Adipose tissue (tissue), 3 donors: ENCODE data around the gene PTPN6. TPM values are rescaled to one million over a fixed set of nuclear protein-coding genes. Genes with fewer than 3 reads are reported as not detected.
"Not testable (repeated sequence)": the region's sequence is repeated elsewhere in the genome, so short reads cannot be mapped to it uniquely, and the experiment has no call there.

Experiments
- H3K27ac ChIP-seq: one replicate; pipeline ENCODE4 v1.5.1; 2013; ENCODE audit warnings: low read depth, low read length
- WGBS, 3 donors: extraction: QIAGEN DNeasy Blood & Tissue Kit; methylation state at CpG; one replicate each; pipeline ENCODE4 v1.1.7; 2013; 5-methylcytosine and 5-hydroxymethylcytosine counted together
- polyA plus RNA-seq, 3 donors: library from polyadenylated mRNA; stranded (reverse); fragments of 200-250 nt; gene quantifications; one replicate each; pipeline ENCODE4 v1.2.3, GENCODE V29; 2013
- donor health status: healthy with polysubstance abuse.
- donor health status: Bipolar disorder and iron deficiency.
- donor health status: healthy.

Gene PTPN6
- 10 to 100 TPM; 18.8 to 44.0 (median 24.2) TPM for polyA plus RNA-seq

DNA sequence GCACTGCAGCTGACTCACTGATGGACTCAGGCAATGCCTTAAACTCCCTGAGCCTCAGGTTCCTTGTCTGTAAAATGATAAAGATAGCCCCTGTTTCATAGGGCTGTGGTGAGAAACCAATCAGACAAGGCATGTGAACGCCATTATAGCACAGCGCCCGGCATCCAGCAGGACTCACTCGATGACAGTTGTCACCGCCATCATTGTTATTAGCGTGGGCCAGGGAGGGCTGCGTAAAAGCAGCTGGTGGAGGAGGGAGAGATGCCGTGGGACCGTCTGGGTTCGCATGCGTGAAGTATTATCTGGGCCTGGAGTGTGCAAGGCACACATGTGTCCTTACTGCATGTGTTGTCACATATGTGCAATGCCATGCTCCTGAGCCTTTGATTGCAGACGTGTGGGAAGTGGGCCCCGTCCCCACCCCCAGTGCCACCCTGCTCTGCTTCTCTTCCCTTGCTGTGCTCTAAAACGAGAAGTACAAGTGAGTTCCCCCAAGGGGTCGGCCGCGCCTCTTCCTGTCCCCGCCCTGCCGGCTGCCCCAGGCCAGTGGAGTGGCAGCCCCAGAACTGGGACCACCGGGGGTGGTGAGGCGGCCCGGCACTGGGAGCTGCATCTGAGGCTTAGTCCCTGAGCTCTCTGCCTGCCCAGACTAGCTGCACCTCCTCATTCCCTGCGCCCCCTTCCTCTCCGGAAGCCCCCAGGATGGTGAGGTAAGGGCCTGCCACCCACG, at the start of gene PTPN6:
PTPN6 (plus strand) TSS at position 546 of the 730 bp plus-strand sequence; CDS start at position 703, 157 bp downstream.
- no peak within 1 kb of the TSS for H3K27ac ChIP-seq
- 51 to 85% (median 51%) methylated on average over 24 to 25 of the region's 25 CpGs for WGBS, 3 donors

DNA sequence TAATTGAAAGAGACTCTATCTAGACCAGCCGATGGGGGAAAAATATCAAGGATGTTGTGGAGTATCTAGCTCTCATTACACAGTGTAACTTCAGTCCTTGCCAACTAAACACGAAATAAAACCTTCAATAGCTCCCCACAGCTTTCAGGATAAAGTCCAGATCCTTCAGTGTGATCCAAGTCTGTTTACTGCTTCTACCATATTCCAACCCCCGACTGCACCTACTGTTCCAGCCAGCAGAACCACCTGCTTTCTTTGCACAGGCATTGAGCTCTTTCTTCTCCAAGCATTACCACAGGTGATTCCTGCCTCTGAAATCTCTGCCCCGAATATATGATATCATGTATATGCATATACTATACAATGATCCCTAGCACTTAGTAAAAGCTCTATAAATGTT, 48.7 kb upstream of the PTPN6 start:
- no peak overlapping the region for H3K27ac ChIP-seq
- 74 to 82% (median 81%) methylated on average over 4 of the region's 4 CpGs for WGBS, 3 donors

DNA sequence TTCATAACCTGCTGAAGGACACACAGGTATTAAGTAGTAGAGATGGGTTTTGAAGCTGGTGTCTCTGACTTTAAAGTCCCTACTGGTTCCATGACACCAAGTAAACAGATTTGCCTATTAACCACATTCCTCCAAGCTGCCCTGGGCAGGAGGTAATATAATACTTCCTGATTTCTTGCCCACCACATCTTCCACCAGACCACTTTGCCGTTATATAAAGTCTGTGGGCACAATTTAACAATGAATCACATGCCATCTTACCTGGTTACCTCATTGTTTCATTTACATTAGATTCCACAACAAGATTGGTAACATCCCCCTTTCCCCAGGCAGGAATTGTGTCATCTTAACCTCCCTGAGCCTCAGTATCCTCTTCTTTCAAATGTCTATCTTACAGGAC, 47.4 kb upstream of the PTPN6 start:
- H3K27ac ChIP-seq, result no peak overlapping the region

DNA sequence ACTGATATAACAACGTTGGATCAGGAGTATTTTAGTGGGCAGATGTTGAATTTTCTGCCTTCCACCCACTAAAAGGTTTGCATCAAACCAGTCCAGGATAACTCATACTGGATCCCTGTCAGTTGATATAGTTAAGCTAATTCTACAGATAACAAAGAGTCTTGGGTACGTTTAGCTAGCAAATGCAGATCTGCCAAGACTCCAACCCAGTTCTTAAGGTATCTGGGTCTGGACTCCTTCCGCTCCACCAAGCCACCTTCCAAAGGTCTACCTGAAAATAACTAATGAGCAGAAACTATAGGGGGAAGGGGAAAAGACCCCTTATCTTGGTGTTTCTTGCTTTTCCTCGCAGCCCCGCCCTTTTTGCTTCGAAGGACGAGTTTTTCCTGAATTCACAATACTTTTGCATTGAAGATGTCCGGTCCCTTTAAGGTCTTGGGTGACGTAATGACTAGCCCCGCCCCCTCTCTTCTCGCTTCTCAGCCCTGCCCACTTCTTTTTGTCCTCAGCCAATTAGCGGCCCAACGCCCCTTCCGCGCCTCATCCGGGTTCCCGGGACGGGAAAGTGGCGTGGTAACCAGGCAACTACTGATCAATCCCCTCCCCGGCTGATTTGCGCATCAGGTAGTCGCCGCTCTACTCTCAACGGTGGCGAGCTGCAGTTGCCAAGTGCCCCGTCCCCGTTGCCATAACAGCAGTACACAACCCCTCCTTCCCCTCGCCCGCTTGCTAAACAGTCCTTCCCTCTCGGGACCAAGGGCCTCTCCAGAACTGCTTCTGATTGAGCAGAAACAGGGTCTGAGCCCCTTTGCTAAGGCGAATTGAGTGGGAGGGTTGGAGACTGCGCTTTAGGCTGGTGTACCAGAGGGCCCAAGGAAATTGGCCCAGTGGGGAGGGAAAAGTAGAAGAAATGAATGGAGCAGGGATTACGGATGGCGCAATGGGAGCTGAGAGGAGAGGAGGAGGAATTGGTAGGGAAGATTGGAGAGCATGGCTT, 46.6 kb upstream of the PTPN6 start, which contains the start of gene LRRC23:
LRRC23 (plus strand) TSS at position 543 of the 997 bp plus-strand sequence. CDS start 812 bp downstream, outside the sequence.
- H3K27ac ChIP-seq, result no peak within 1 kb of the TSS

More for the DNA sequence above, 47.4 kb upstream of the PTPN6 start:
- 48 to 70% (median 49%) methylated on average over 1 of the region's 1 CpG for WGBS, 3 donors

DNA sequence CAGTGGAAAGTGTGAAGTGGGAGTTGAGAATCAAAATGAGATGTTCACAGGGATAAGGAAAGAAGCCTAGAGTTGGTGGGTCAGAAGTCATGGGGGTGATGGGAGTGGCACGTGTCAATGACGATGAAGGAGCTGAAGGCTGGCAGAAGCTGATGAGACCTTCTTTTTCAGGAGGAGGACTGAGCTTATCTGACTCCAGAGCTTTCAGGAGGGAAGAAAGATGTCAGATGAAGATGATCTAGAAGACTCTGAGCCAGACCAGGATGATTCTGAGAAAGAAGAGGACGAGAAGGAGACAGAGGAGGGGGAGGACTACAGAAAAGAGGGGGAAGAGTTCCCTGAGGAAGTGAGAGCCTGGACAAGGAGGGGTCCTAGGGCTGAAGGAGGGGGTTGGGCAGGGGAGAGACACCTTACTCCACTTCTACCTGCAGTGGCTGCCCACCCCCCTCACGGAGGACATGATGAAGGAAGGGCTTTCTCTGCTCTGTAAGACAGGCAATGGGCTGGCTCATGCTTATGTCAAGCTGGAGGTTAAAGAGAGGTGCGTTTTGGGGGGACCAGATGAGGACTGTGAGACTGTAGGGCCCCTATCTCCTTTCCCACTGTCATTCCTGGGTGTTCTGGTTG, 45.6 kb upstream of the PTPN6 start:
- 63 to 75% (median 64%) methylated on average over 5 of the region's 5 CpGs for WGBS, 3 donors
- no peak overlapping the region for H3K27ac ChIP-seq

More for the DNA sequence above, 46.6 kb upstream of the PTPN6 start, which contains the start of gene LRRC23:
- WGBS, 3 donors, result 4 to 5% (median 5%) methylated on average over 34 of the region's 34 CpGs

DNA sequence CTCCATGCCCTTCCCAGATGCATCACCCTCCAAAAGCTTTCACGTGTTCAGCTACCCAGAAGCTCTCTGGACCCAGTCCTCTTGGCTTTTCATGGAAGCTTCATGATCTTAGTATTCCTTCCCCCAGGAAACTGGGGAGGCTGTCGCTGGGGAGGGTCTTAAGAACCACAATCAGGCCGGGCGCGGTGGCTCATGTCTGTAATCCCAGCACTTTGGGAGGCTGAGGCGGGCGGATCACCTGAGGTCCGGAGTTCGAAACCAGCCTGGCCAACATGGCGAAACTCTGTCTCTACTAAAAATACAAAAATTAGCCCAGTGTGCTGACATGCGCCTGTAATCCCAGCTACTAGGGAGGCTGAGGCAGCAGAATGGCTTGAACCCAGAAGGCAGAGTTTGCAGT, 43.0 kb upstream of the PTPN6 start:
- not testable (repeated sequence) for H3K27ac ChIP-seq
- 94 to 97% (median 95%) methylated on average over 11 of the region's 11 CpGs for WGBS, 3 donors

DNA sequence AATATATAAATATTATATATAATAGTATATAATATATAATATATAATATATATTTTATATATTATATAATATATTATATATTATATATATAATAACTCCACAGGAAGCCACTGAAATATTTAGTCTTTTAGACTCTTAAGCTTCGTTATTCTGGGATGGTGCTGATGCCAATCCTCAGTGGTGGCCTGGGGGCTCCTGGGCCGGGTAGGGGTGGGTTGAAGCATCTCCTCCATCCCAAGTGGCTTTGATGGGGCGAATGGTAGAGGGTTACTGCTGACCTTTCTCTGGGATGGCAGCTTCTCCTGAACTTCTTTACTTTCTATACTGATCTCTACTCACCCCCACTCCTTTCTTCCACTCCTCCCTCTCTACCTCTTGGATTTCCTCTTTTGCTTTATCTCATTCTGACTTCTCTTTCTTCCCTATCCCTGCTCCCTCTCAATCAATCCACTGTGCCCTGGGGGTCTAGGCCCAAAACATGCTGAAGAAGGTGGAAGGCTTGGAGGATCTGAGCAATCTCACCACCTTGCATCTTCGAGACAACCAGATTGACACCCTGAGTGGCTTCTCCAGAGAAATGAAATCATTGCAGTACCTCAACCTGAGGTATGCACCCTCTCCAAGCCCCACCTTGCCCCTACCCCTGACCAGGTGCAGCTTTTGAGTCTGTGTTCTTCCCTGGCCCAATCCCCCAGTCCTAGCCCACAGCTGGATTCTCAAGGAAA, 41.6 kb upstream of the PTPN6 start:
- H3K27ac ChIP-seq, result no peak overlapping the region
- WGBS, 3 donors, result 91 to 92% (median 91%) methylated on average over 4 of the region's 4 CpGs

DNA sequence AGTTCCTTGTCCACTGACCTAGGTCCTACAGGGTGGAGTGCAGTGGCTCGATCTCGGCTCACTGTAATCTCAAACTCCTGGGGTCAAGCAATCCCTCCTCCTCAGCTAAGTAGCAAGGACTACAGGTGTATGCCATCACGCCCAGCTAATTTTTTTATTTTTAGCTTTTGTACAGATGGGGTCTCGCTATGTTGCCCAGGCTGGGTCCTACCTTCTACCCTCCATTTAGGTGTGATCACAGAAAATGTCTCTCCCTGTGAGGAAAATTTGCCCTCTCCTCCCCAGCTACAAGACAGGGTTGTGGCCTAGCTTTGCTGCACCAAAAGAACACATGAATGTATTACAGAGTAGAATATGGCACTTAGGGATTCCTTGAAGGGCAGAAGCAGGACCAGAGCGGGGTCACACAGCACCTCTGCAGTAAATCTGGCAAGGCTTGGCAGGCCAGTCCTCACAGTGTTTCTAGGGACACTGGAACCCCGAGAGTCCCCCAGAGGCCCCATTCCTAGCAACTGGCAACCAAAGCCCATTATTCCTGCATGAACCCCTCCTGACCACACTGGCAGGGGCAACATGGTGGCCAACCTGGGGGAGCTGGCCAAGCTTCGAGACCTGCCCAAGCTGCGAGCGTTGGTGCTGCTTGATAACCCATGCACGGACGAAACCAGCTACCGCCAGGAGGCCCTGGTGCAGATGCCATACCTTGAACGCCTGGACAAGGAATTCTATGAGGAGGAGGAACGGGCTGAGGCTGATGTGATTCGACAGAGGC, 38.8 kb upstream of the PTPN6 start:
- WGBS, 3 donors, result 78 to 95% (median 91%) methylated on average over 15 of the region's 15 CpGs

DNA sequence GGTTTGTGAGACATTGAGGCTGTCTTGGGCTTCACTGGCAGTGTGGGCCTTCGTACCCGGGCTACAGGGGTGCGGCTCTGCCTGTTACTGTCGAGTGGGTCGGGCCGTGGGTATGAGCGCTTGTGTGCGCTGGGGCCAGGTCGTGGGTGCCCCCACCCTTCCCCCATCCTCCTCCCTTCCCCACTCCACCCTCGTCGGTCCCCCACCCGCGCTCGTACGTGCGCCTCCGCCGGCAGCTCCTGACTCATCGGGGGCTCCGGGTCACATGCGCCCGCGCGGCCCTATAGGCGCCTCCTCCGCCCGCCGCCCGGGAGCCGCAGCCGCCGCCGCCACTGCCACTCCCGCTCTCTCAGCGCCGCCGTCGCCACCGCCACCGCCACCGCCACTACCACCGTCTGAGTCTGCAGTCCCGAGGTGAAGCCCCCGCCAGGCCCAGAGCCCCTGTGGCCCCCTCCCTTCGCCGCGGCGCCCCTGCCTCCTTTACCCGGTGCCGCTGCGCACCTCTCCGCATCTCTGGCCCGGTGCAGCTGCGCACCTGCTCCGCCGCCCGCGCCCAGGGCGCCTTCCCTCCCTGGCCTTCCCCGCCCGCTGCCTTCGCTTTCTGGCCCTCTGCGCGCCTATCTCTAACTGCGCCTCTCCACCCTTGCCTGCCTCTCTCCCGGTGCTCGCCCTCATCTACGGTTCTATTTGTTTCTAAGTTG, 36.8 kb upstream of the PTPN6 start, which contains the start of gene ENO2:
ENO2 (plus strand) TSS at position 335 of the 701 bp plus-strand sequence. CDS start 1,253 bp downstream, outside the sequence.
- 0 to 1% (median 1%) methylated on average over 49 to 68 of the region's 68 CpGs for WGBS, 3 donors
- no peak within 1 kb of the TSS for H3K27ac ChIP-seq

More for the DNA sequence above, 38.8 kb upstream of the PTPN6 start:
- H3K27ac ChIP-seq, result no peak overlapping the region

DNA sequence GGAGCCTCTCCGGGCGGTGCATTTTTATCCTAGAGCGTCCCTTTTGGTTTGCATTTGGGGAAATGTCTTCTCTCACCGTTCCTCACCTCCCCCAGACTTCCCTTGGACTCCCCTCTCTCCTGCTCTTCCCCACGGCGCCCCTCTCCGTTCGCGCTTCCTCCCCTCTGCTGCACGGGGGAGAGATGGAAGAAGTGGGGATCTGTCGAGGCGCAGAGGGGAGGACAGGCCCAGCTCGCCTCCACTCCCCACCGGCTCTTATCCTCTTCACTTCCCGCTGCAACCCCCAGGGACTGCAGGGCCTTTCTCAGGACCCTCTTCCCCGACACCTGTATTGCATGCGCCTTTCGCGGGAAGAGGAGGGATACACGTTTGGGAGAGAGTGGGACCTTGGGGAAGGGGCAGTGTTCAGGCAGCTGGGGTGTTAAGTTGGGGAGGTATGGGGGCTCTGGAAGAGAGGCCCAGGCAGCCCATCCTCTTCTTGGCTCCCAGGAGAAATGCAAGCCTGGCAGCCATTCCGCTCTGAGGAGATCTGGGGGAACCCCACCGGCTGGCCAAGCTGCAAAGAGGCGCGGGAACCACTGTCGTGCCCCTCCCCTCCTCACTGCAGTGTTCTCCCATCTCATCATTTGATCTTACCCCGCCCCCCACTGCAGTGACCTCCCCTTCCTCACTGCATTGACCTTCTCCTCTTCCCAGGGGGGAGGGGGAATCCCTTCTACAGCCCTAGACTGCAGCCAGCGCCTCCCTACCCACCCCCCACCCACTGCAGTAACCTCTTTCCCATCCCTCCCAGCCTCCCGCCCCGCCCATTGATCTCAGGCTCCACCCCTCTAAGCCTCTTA, 36.0 kb upstream of the PTPN6 start:
- WGBS, 3 donors, result 17 to 25% (median 23%) methylated on average over 27 to 29 of the region's 29 CpGs
- no peak overlapping the region for H3K27ac ChIP-seq

DNA sequence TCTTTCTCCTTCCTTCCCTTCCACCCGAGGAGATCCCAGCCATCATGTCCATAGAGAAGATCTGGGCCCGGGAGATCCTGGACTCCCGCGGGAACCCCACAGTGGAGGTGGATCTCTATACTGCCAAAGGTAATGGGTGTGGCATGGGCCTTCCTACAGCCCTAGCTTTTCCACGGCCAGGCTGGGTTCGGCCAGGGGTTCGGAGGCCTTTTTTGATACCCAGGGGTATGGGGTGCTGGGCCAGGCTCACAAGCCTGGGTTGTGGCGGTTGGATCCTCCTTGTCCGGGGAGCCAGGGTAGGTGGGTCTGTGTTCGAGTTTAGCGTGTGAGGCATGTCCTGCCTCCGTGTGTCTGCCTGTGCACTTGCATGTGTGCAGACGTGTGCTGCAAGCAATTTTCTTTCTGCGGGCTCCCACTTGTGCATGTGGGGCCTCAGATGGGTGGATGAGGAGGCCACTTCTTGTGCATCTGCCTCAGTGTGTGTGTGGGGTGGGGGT, 35.3 kb upstream of the PTPN6 start:
- no peak overlapping the region for H3K27ac ChIP-seq
- 82 to 85% (median 83%) methylated on average over 14 of the region's 14 CpGs for WGBS, 3 donors

DNA sequence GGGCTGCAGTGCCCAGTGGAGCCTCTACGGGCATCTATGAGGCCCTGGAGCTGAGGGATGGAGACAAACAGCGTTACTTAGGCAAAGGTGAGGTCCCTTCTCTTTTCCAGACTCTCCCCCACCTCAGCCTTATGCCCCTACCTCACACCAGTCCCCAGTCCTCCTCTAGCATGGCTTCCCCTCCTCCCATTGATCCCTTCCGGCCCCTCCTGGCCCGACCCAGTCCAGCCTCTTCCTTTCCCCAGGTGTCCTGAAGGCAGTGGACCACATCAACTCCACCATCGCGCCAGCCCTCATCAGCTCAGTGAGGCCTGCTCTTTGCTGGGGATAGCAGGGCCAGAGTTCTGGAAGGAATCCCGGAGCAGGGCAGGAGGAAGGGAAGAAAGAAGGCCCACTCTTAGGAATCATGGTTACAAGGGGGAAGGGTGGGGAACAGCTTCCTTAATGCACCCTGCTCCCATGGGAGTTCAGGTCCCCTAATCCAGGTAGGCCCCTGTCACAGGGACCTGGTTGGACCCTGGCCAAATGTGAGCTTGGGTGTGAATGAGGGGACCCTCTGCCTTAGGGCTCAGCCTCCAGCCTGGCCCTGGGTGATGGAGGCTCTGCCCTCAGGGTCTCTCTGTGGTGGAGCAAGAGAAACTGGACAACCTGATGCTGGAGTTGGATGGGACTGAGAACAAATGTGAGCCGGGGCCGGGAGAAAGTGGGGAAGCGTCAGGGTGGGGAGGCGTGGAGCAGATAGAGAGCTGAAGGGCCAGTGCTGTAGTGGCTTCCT, 34.5 kb upstream of the PTPN6 start:
- WGBS, 3 donors, result 91 to 94% (median 93%) methylated on average over 11 of the region's 11 CpGs
- H3K27ac ChIP-seq, result no peak overlapping the region

DNA sequence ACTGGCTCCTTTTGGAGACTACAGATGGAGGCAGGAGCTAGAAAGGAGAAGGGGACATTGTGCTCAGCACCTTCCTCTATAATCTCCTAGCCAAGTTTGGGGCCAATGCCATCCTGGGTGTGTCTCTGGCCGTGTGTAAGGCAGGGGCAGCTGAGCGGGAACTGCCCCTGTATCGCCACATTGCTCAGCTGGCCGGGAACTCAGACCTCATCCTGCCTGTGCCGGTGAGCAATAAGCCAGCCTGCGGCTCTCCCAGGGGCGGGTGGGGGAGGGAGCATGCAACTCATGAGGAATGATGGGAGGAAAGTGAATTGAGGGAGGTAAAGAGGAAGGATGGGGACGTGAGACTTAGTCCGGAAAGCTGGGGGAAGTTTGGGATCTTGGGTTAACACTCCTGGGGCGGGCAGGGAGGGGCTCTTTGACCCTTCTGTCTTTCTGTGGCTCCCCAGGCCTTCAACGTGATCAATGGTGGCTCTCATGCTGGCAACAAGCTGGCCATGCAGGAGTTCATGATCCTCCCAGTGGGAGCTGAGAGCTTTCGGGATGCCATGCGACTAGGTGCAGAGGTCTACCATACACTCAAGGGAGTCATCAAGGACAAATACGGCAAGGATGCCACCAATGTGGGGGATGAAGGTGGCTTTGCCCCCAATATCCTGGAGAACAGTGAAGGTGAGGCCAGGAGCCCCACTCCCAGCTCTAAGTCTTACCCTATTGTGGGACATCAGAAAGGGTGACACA, 33.5 kb upstream of the PTPN6 start:
- no peak overlapping the region for H3K27ac ChIP-seq
- 76 to 82% (median 77%) methylated on average over 14 of the region's 14 CpGs for WGBS, 3 donors

DNA sequence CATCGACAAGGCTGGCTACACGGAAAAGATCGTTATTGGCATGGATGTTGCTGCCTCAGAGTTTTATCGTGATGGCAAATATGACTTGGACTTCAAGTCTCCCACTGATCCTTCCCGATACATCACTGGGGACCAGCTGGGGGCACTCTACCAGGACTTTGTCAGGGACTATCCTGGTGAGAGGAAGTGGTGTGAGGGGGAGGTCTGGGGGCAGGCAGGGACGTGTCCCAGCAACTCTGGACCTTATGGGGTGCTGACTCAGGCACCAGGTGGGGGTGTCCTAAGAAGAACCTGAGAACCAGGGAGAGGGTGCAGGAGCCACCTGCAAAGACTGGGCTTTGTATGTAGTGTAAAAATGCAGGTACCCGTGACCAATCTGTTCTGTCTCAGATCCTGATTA, 31.6 kb upstream of the PTPN6 start:
- no peak overlapping the region for H3K27ac ChIP-seq
- 66 to 70% (median 68%) methylated on average over 7 of the region's 7 CpGs for WGBS, 3 donors
